GM19043 (cell line): ENCODE results near the gene RNF126.
"Not testable (repeated sequence)": the region's sequence is repeated elsewhere in the genome, so short reads cannot be mapped to it uniquely, and the experiment has no call there.

Experiments used
- ATAC-seq: cut with Tn5 transposase; IDR thresholded peaks from one replicate; pipeline ENCODE4 v1.9.1; 2021; ENCODE audit warnings: low read depth; ENCODE audit not compliant: unreplicated experiment

The RNF126 gene

DNA sequence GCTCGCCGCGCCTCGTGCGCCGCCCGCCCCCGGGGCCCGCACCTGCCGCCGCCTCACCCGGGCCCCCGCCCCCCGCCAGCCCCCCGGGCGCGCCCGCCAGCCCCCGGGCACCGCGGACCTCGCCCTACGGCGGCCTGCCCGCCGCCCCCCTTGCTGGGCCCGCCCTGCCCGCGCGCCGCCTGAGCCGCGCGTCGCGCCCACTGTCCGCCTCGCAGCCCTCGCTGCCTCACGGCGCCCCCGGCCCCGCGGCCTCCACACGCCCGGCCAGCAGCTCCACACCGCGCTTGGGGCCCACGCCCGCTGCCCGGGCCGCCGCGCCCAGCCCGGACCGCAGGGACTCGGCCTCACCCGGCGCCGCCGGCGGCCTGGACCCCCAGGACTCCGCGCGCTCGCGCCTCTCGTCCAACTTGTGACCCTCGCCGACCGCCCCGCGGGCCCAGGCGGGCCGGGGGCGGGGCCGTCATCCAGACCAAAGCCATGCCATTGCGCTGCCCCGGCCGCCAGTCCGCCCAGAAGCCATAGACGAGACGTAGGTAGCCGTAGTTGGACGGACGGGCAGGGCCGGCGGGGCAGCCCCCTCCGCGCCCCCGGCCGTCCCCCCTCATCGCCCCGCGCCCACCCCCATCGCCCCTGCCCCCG is 46.8 kb downstream of the RNF126 start:
- ATAC-seq = no peak

DNA sequence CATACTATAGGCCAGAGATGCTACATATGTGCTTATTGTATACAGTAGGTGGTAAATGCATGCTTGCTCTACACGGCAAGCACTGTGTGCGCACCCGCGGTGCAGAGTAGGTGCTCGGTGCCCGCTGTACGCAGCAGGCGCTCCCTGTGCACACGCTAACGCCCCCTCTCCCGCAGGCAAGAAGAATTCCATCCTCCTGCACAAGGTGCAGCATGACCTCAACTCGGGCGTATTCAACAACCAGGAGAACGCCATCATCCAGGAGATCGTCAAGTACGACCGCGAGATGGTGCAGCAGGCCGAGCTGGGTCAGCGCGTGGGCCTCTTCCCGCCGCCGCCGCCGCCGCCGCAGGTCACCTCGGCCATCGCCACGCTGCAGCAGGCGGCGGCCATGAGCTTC is 47.4 kb downstream of the RNF126 start:
- ATAC-seq = no peak

DNA sequence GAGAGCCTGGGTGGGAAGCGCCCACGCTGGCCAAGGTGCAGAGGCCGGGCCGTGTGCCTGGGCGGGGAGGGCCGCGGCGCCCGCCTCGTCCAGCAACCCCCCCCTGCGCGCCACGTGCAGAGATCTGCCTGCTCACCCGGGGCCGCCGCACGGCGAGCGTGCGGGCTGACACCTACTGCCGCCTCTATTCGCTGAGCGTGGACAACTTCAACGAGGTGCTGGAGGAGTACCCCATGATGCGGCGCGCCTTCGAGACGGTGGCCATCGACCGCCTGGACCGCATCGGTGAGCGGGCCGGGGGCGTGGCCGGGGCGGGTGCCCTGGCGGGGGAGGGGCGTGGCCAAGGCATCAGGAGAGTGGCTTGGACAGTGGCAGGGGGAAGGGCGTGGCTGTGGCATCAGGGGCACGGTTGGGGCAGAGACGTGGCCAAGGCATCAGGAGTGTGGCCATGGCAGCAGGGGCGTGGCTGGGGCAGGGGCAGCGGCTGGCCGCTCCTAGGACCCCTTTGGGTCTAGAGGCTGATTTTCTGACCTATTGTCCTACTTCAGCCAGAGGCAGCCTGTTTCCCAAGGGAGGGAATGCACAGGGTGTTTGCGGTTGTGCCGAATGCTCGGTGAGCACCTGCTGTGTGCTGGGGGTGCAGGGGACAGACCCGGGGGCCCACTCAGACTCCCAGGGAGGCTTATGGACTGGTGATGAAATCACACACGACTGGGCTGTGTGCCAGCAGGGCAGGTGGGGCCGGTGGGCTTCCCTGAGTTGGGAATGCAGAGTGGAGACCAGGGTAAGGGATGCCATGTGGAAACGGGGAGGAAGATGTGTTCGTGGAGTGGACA is 49.1 kb downstream of the RNF126 start:
- no peak for ATAC-seq

DNA sequence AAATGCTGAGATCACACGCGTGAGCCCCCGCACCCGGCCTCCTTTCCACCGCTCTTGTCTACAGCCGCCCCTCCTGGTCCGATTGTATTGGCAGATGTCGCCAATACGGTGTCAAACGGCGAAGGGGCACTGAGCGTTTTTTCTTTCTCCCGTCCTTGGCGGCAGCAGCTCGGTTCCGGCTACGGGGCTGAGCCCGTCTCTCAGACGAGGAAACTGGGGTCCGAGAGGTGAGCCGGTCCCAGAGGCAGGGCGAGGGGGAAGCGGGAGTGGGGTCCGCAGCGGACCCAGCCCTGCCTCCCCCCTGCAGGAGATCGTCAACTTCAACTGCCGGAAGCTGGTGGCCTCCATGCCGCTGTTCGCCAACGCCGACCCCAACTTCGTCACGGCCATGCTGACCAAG is 50.1 kb downstream of the RNF126 start:
- no peak for ATAC-seq

DNA sequence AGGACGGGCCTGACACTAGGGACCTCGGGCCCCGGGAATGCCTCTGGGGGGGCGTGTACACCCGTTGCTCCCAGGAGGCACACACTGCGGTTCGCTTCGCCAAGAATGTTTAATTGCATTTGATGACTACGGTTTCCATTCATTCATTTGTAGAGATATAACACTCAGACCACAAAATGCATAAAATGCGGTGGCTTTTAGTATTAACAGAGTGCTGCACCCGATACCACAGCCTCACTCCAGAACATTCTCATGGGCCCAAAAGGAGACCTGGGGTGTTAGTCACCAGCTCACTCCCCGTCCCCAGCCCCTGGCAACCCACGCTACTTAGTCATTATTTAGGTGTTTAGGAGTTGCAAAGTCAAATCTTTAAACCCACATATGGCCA is 51.5 kb downstream of the RNF126 start:
- ATAC-seq = no peak

DNA sequence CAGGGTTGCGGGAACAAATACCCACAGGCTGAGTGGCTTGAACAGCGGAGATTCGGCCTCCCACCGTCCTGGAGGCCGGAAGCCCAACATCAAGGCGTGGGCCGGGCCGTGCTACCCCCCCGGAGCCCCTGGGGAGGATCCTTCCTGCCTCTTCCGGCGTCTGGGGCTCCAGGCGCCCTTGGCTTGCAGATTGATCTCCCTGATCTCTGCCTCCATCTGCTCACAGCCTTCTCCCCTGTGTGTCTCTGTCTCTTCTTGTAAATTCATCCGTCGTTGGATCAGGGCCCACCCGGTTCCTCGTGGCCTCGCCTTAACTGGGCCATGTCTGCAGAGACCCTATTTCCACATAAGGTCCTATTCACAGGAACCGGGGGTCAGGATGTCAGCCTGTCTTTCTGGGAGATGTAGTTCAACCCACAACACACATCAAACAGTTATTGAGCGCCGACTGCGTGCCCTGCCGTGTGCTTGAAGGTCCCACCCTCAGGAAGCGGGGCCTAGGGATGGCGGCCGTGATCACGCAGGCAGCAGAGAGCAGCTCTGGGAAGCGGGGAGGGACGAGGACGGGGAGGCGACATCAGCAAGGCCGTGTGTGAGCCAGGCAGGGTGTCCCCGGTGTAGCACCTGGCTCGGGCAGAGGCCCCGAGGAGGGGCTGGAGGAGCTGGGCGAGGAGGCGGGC is 52.1 kb downstream of the RNF126 start:
- no peak for ATAC-seq

DNA sequence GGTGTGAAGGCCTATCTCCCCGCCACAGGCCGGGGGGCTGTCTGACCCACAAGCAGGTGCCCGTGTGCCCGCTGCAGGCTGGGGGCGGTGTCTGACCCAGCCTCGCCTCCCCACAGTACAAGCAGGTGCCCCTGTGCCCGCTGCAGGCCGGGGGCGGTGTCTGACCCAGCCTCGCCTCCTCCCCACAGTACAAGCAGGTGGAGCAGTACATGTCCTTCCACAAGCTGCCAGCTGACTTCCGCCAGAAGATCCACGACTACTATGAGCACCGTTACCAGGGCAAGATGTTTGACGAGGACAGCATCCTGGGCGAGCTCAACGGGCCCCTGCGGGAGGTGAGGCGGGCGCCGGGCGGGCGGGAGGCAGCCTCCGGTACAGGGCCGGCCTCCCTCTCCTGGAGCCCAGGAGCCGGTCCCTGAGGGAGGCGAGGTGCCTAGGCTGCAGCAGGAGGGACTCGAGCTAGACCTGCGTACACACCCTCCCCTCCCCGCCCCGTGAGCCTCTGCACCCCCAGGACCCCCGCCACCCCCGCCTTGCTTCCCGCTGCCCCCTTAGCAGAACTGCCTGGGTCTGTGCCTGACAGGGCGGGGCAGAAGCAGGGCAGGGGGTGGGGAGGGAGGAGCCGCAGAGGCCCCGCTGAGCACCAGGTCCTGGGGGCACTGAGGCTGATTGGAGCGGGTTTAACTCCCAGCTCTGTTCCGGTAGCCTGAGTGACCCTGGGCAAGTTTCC is 52.8 kb downstream of the RNF126 start:
- no peak for ATAC-seq

DNA sequence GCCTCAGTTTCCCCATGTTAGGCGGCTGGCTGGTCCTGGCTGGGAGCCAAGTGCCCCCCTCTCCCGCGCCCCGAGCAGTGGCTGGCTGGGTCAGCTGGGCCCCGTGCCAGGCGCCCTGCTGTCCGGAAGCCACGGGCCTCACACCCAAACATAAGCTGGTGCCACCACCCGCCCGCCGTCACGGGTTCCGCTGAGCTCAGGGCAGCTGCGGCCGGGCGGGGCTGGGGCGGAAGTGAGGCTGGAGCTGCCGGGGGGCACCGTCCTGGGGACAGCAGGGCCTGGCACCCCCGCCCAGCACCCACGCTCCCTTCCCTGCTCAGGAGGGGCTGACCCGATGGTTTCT is 54.0 kb downstream of the RNF126 start:
- no peak for ATAC-seq

DNA sequence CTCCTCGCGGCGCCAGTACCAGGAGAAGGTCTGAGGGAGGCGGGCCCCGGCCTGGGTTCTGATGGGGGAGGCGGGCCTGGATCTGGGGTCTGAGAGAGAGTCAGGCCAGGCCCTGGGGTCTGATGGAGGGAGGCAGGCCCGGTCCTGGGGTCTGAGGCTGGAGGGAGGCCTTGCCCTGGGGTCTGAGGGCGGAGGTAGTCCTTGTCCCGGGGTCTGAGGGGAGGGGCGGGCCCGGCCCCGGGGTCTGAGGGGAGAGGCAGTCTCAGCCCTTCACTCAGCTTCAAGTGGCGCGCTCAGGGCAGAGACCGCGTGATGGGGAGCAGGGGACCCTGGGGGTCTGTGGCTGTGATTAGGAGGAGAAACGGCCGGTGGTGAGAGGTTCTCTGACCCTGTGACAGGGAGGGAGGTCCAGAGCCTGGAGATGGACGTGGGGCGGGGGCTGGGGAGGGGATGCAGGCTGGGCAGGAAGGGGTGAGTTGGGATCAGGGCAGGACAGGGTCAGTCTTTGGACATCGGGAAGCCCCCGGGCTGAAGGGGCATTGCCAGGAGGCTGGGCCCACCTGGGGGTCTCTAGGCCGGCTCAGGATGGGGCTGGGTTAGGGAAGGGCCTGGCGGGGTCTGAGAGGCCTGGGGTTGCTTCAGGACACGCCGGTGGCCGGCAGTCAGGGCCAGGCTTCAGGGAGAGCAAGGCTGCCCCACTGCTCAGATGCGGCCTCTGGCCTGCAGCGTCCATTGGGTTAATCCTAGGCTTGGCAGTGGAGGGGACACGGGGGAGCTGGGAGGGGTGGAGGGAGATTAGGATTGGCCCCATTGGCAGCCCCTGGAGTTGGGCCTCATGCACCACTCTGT is 54.6 kb downstream of the RNF126 start:
- no peak for ATAC-seq

DNA sequence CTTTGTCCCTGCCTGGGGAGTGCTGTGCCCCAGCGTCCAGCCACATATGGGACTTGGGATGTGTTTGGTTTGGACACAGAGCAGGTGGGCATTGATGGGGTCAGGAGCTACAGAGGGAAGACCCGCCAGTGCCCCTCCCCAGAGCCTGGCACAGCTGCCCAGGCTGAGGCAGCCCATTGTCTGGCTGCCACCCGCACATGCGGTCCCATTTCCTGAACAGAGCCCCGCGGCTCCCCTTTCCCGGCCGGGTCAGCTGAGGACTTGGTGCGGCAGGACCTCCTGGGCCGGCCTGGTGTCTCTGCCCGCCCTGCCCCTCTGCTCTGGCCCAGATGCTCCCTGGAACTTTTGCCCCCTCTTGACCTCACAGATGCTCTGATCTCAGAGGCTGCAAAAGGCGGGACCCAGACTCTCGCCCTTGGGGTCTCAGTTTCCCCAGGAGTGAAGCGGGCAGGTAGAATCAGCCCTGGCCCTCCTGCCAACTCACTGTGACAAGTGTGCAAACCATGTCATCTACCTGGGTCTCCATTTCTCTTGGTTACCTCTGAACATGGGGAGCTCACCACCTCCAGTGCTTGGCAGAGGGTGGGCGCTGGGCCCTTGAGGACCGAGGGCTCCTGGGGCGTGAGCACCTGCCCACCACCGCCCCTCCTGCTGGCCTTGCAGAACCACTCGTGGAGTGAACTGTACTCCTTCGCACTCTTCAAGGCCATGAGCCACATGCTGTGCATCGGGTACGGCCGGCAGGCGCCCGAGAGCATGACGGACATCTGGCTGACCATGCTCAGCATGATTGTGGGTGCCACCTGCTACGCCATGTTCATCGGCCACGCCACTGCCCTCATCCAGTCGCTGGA is 55.5 kb downstream of the RNF126 start:
- no peak for ATAC-seq

DNA sequence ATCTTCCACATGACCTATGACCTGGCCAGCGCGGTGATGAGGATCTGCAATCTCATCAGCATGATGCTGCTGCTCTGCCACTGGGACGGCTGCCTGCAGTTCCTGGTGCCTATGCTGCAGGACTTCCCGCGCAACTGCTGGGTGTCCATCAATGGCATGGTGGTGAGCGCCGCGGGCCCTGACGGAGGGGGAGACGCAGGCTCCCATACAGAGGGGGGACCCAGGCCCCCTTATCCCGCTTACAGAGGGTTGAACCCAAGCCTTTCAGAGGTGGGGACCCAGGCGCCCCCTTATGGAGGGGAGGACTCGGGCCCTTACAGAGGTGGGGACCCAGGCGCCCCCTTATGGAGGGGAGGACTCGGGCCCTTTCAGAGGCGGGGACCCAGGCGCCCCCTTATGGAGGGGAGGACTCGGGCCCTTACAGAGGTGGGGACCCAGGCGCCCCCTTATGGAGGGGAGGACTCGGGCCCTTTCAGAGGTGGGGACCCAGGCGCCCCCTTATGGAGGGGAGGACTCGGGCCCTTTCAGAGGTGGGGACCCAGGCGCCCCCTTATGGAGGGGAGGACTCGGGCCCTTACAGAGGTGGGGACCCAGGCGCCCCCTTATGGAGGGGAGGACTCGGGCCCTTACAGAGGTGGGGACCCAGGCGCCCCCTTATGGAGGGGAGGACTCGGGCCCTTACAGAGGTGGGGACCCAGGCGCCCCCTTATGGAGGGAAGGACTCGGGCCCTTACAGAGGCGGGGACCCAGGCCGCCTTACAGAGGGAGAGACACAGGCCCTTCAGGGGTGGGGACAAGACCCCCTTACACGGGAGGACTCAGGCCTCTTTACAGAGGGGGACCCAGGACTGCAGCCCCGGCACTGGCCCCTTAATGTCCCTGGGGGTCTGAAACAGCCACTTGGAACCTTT is 57.7 kb downstream of the RNF126 start:
- not testable (repeated sequence) for ATAC-seq

DNA sequence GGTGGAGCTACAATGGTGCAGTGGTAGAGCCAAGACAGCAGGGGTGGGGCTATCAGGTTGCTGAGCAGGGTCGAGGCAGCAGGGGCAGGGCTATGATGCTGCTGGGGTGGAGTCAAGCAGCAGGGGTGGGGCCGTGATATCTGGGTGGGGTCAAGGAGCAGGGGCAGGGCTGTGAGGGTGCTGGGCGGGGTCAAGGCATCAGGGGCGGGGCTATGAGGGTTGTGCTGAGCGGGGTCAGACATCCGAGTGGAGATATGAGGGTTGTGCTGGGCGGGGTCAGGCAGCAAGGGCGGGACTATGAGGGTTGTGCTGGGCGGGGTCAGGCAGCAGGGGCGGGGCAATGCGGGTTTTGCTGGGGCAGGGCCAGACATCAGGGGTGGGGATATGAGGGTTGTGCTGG is 58.7 kb downstream of the RNF126 start:
- no peak for ATAC-seq

DNA sequence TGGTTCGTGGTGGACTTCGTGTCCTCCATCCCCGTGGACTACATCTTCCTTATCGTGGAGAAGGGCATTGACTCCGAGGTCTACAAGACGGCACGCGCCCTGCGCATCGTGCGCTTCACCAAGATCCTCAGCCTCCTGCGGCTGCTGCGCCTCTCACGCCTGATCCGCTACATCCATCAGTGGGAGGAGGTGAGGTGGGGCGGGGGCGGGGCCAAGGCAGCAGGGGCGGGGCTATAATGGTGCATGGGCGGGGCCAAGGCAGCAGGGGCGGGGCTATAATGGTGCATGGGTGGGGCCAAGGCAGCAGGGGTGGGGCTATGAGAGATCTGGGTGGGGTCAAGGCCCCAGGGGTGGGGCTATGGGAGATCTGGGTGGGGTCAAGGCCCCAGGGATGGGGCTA is 59.2 kb downstream of the RNF126 start:
- ATAC-seq = not testable (repeated sequence)

DNA sequence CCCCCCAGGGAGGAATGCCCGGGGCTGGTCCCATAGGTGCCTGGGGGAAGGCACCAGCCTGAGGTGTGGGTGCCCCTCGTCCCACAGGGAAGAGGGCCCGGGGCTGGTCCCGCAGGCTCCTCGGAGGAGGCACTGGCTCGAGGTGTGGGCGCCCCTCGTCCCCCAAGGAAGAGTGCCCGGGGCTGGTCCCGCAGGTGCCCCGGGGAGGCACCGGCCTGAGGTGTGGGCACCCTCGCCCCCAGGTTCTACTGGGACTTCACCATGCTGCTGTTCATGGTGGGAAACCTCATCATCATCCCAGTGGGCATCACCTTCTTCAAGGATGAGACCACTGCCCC is 59.7 kb downstream of the RNF126 start:
- ATAC-seq = not testable (repeated sequence)

DNA sequence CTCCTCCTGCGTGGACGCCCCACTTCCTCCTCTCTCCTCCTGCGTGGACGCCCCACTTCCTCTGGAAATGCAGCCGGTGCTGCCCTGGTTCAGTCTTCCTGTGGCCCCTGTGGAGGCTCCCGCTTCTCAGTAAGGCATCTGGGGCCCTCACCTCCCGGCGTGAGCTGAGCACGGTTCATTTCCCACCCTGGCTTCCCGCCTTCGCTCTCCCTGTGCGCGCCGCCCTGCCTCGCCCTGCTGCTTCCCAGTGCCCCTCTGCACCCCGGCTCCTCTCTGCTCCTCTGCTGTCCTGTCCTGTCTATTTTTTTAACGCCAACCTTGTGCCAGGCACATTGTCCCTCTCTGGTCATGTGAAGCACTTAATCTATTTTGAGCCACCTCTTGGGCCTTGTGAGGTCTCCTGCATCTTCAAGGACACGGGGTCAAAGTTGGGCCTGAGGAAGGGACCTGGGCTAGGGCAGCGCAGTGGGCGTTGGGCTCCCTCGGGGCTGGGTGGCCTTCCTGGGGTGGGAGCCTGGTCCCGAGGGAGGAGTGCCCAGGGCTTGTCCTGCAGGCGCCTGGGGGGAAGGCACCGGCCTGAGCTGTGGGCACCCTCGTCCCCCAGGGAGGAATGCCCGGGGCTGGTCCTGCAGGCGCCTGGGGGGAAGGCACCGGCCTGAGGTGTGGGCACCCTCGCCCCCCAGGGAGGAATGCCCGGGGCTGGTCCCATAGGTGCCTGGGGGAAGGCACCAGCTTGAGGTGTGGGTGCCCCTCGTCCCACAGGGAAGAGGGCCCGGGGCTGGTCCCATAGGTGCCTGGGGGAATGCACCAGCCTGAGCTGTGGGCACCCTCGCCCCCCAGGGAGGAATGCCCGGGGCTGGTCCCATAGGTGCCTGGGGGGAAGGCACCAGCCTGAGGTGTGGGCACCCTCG is 60.4 kb downstream of the RNF126 start:
- no peak for ATAC-seq

DNA sequence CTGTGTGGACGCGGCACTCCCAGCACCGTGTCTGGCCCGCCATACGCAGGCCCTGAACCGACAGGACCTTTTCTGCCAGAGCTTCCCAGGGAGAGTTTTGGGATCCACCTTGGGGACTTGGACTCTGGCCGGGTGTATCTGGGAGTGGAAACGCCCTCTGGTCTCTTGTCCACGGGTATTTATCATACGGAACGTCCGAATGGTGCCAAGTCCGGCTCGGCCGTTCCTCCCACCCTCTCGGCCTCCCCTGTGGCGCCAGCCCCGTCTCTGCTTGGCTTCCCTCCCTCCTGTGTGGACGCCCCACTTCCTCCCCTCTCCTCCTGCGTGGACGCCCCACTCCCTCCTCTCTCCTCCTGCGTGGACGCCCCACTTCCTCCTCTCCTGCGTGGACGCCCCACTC is 61.2 kb downstream of the RNF126 start:
- no peak for ATAC-seq

DNA sequence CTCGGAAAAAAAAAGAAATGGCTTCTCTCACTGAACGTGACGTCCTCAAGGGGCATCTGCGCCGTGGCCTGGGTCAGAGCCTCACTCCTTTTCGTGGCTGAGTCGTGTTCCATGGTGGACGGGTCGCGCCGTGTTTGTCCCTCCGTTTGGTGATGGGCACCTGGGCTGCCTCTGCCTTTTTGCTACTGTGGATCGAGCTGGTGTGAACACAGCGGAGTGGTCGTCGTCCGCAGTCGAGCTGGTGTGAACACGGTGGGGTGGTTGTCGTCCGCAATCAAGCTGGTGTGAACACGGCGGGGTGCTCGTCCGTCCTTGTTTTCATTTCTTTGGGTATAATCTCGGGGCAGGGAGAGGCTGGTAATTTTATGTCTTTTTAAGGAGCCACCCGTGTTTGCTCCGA is 61.7 kb downstream of the RNF126 start:
- ATAC-seq = no peak
